Gastrocnemius medialis (tissue), 4 donors: ENCODE results near the gene SLC39A13. TPM values are rescaled to one million over a fixed set of nuclear protein-coding genes. Genes with fewer than 3 reads are reported as not detected.
A peak's percentile ranks its signal among the peaks of the same experiment; 100 is the strongest.

Source experiments
- ATAC-seq, 2 donors: fragments of 150-250 bp; one replicate each; pipeline ENCODE4 v1.9.1; 2016
- DNase-seq, 2 donors: peaks; one replicate each; pipeline ENCODE4 v3.0.0-alpha.2; 2019
- H3K27ac ChIP-seq, 4 donors: fragments of 200-600 bp; sonication (generic); 1 replicate in 1 of 4; 2 replicates in 3 of 4; pipeline ENCODE4 v1.5.1; 2016 to 2018; ENCODE audit warnings: mild to moderate bottlenecking in 2 of 4, moderate library complexity in 1 of 4
- H3K27me3 ChIP-seq, 3 donors: fragments of 200-600 bp; sonication (generic) in 2 of 3; 1 replicate in 1 of 3; 2 replicates in 2 of 3; pipeline versions ENCODE4 v1.5.1 to v1.6.0; 2016 to 2019; ENCODE audit warnings: mild to moderate bottlenecking in 1 of 3, moderate library complexity in 1 of 3
- H3K36me3 ChIP-seq, 2 donors: fragments of 200-600 bp; sonication (generic) in 1 of 2; one replicate each; pipeline ENCODE4 v1.5.1; 2017 to 2018
- H3K4me1 ChIP-seq, 2 donors: fragments of 200-600 bp; sonication (generic) in 1 of 2; one replicate each; pipeline ENCODE4 v1.5.1; 2016 to 2017; ENCODE audit warnings: mild to moderate bottlenecking in 2 of 2
- H3K4me3 ChIP-seq, 4 donors: fragments of 200-600 bp; sonication (generic) in 3 of 4; 1 replicate in 1 of 4; 2 replicates in 3 of 4; pipeline ENCODE4 v1.5.1; 2016 to 2019; ENCODE audit warnings: mild to moderate bottlenecking in 2 of 4
- H3K9me3 ChIP-seq, 3 donors: fragments of 200-600 bp; sonication (generic) in 2 of 3; 1 replicate in 1 of 3; 2 replicates in 2 of 3; pipeline ENCODE4 v1.5.1; 2016 to 2019
- POLR2A ChIP-seq, 2 donors: fragments of 450-650 bp; IDR thresholded peaks; one replicate each; pipeline ENCODE4 v1.6.1; 2017; ENCODE audit warnings: antibody characterized with exemption in 2 of 2, mild to moderate bottlenecking in 2 of 2, moderate library complexity in 2 of 2
- in situ Hi-C, 4 donors: fragments of 200-750 bp; cut with MboI; loops; one replicate each; pipeline versions ENCODE4 v1.15.0 to v1.8.0; 2017; ENCODE audit warnings: low sequenced_read_pairs in 4 of 4
- intact Hi-C: fragments of 100-400 bp; cut with DNase I; formaldehyde crosslinking; loops from one replicate; pipeline ENCODE4 v1.15.1; 2023; ENCODE audit warnings: low total_unique reads
- total RNA-seq, 4 donors: library from RNA; depleted of rRNA; stranded (reverse); fragments of >200 nt; gene quantifications; one replicate each; pipeline versions ENCODE4 v1.1.0 to v1.2.3, GENCODE V29; 2016
- TF ChIP-seq, protein P1 (sequence below), 5 experiments: fragments of 450-650 bp in 3 of 5; fragments of 200-600 bp in 2 of 5; sonication (generic) in 2 of 5; IDR thresholded peaks in 4 of 5; conservative IDR thresholded peaks in 1 of 5; 1 replicate in 4 of 5; 2 replicates in 1 of 5; pipeline ENCODE4 v1.5.1; 2016 to 2019; ENCODE audit warnings: antibody characterized with exemption in 5 of 5, mild to moderate bottlenecking in 3 of 5, moderate library complexity in 3 of 5

SLC39A13 gene
- 10 to 100 TPM; 16.8 to 48.9 (median 25.6) TPM for total RNA-seq

- DNase-seq (peak; percentile 91), ATAC-seq (peak; percentile 84 to 87)
- Histone ChIP-seq H3K4me3 (peak within 1 kb of the TSS; percentile 69 to 97 (median 90)), H3K36me3 (peaks cover 0 to 8% of the 10 kb centered on the region in 2 donors), H3K9me3 (no peaks in the 10 kb centered on the region), H3K27ac (peak within 1 kb of the TSS; percentile 93 to 100 (median 96)), H3K27me3 (no peaks in the 10 kb centered on the region), H3K4me1 (peaks cover 21 to 31% of the 10 kb centered on the region in 2 donors)
- in situ Hi-C loops: loop anchor here in 1 of 4 donors (5.0 kb wide), 1 partner anchor 36 kb away; no protein-coding TSS in a partner anchor
- intact Hi-C loops: loop anchor here (1.0 to 5.0 kb wide), 9 partner anchors 18 to 231 kb away; partner anchors contain the start of genes ACP2, ARFGAP2, CELF1 and DDB2
- TF ChIP-seq, protein P1, sequence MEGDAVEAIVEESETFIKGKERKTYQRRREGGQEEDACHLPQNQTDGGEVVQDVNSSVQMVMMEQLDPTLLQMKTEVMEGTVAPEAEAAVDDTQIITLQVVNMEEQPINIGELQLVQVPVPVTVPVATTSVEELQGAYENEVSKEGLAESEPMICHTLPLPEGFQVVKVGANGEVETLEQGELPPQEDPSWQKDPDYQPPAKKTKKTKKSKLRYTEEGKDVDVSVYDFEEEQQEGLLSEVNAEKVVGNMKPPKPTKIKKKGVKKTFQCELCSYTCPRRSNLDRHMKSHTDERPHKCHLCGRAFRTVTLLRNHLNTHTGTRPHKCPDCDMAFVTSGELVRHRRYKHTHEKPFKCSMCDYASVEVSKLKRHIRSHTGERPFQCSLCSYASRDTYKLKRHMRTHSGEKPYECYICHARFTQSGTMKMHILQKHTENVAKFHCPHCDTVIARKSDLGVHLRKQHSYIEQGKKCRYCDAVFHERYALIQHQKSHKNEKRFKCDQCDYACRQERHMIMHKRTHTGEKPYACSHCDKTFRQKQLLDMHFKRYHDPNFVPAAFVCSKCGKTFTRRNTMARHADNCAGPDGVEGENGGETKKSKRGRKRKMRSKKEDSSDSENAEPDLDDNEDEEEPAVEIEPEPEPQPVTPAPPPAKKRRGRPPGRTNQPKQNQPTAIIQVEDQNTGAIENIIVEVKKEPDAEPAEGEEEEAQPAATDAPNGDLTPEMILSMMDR (IDR thresholded peaks at IDR 0.05 in 4 of 5, conservative IDR thresholded peaks at IDR 0.05 in 1 of 5): peak; percentile 71 to 96 (median 94)
- TF ChIP-seq POLR2A (IDR thresholded peaks at IDR 0.05): peak; percentile 95 to 97
These were observed at the start of gene SLC39A13 for GRCh38 chr11:47407746-47408590. Gene SLC39A13, plus strand, starts transcription at chr11:47408590. Its CDS starts 1,505 bp downstream, at chr11:47410095.

- DNase-seq (no peak), ATAC-seq (no peak)
- TF ChIP-seq, protein P1 (IDR thresholded peaks at IDR 0.05 in 4 of 5, conservative IDR thresholded peaks at IDR 0.05 in 1 of 5): no peak
- TF ChIP-seq POLR2A (IDR thresholded peaks at IDR 0.05): no peak
- peaks cover 6 to 11% of the 10 kb centered on the region in 2 donors for H3K4me1 ChIP-seq
- intact Hi-C loops (loop anchor here (5.0 kb wide), 1 partner anchor 196 kb away; no protein-coding TSS in a partner anchor), in situ Hi-C loops (loop anchor here in 3 of 4 donors (10.0 to 25.0 kb wide), 4 partner anchors 104 to 471 kb away; partner anchors contain the start of genes ACP2 (in 2 of the 3), NR1H3 (in 1 of the 3) and PACSIN3 (in 1 of the 3))
- H3K9me3 ChIP-seq: no peaks in the 10 kb centered on the region
- H3K27ac ChIP-seq: no peak overlapping the region
- no peaks in the 10 kb centered on the region for H3K36me3 ChIP-seq
- H3K27me3 ChIP-seq: no peaks in the 10 kb centered on the region
- H3K4me3 ChIP-seq: no peak overlapping the region
These were observed 49.7 kb upstream of the SLC39A13 start for GRCh38 chr11:47358731-47359051.

- H3K4me1 ChIP-seq: peaks cover 4 to 11% of the 10 kb centered on the region in 2 donors
- DNase-seq (no peak), ATAC-seq (no peak)
- H3K9me3 ChIP-seq: no peaks in the 10 kb centered on the region
- in situ Hi-C loops (loop anchor here in 3 of 4 donors (10.0 to 25.0 kb wide), 4 partner anchors 104 to 472 kb away; partner anchors contain the start of genes ACP2 (in 2 of the 3), NR1H3 (in 1 of the 3) and PACSIN3 (in 1 of the 3)), intact Hi-C loops (loop anchor here (5.0 kb wide), 1 partner anchor 197 kb away; no protein-coding TSS in a partner anchor)
- H3K27ac ChIP-seq: no peak overlapping the region
- no peak for TF ChIP-seq POLR2A (IDR thresholded peaks at IDR 0.05)
- TF ChIP-seq, protein P1 (IDR thresholded peaks at IDR 0.05 in 4 of 5, conservative IDR thresholded peaks at IDR 0.05 in 1 of 5): no peak
- no peaks in the 10 kb centered on the region for H3K36me3 ChIP-seq
- no peaks in the 10 kb centered on the region for H3K27me3 ChIP-seq
- no peak overlapping the region for H3K4me3 ChIP-seq
These were observed 49.2 kb upstream of the SLC39A13 start for GRCh38 chr11:47359162-47359561.

DNA sequence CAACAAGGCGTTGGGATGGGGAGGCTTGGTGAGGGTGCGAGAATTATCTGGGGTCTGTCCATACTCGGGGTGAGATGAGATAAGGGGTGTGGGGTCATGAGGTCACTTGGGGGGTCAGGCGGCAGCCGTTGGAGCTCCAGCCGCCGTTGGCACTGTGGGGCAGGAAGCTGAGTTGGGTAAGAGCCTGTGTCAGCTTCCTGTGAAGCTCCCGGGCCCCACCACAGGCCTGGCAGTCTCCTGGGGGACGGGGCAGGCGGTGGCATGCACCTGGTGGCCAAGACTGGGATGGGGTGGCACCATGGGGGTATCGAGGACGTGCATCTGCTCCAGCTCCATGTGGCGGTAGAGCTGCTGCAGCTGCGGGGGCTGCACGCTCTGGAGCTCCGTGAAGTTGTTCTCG is 48.8 kb upstream of the SLC39A13 start:
- no peak overlapping the region for H3K27ac ChIP-seq
- in situ Hi-C loops (loop anchor here in 3 of 4 donors (10.0 to 25.0 kb wide), 4 partner anchors 105 to 472 kb away; partner anchors contain the start of genes ACP2 (in 2 of the 3), NR1H3 (in 1 of the 3) and PACSIN3 (in 1 of the 3)), intact Hi-C loops (loop anchor here (5.0 kb wide), 1 partner anchor 197 kb away; no protein-coding TSS in a partner anchor)
- no peak for DNase-seq
- H3K36me3 ChIP-seq: no peaks in the 10 kb centered on the region
- no peak for TF ChIP-seq POLR2A (IDR thresholded peaks at IDR 0.05)
- TF ChIP-seq, protein P1 (IDR thresholded peaks at IDR 0.05 in 4 of 5, conservative IDR thresholded peaks at IDR 0.05 in 1 of 5): no peak
- ATAC-seq: no peak
- no peaks in the 10 kb centered on the region for H3K9me3 ChIP-seq
- H3K4me3 ChIP-seq: no peak overlapping the region
- peaks cover 2 to 9% of the 10 kb centered on the region in 2 donors for H3K4me1 ChIP-seq
- H3K27me3 ChIP-seq: no peaks in the 10 kb centered on the region
